Measurements from ENCODE around the gene CTNNA3.

The CTNNA3 gene

GRCh38 chr10:67114945-67115344 is 581.0 kb downstream of the CTNNA3 start:
- no peak for DNase-seq (ENCODE audit: low spot score)

GRCh38 chr10:67112765-67113164 is 583.2 kb downstream of the CTNNA3 start:
- no peak for DNase-seq (ENCODE audit: low spot score)

- DNase-seq (ENCODE audit: low spot score) = no peak
Observed at GRCh38 chr10:67110286-67110685, 585.7 kb downstream of the CTNNA3 start.

GRCh38 chr10:67107670-67108069 is 588.3 kb downstream of the CTNNA3 start:
- no peak for DNase-seq (ENCODE audit: low spot score)

GRCh38 chr10:67100951-67101350 is 595.0 kb downstream of the CTNNA3 start:
- DNase-seq (ENCODE audit: low spot score) = no peak

- DNase-seq (ENCODE audit: low spot score) = no peak
Observed at GRCh38 chr10:67098461-67098860, 597.5 kb downstream of the CTNNA3 start.

GRCh38 chr10:67095531-67095930 is 600.5 kb downstream of the CTNNA3 start:
- DNase-seq (ENCODE audit: low spot score) = no peak

GRCh38 chr10:67088036-67088435 is 608.0 kb downstream of the CTNNA3 start:
- no peak for DNase-seq (ENCODE audit: low spot score)

- no peak for DNase-seq (ENCODE audit: low spot score)
Observed at GRCh38 chr10:67087135-67087425, 608.9 kb downstream of the CTNNA3 start.

- no peak for DNase-seq (ENCODE audit: low spot score)
Observed at GRCh38 chr10:67086327-67087134, 609.5 kb downstream of the CTNNA3 start.

GRCh38 chr10:67079126-67079525 is 616.9 kb downstream of the CTNNA3 start:
- DNase-seq (ENCODE audit: low spot score) = no peak

GRCh38 chr10:67077376-67077775 is 618.6 kb downstream of the CTNNA3 start:
- DNase-seq (ENCODE audit: low spot score) = no peak

- no peak for DNase-seq (ENCODE audit: low spot score)
Observed at GRCh38 chr10:67076144-67076543, 619.9 kb downstream of the CTNNA3 start.

GRCh38 chr10:67075491-67075971 is 620.5 kb downstream of the CTNNA3 start:
- no peak for DNase-seq (ENCODE audit: low spot score)

- no peak for DNase-seq (ENCODE audit: low spot score)
Observed at GRCh38 chr10:67072654-67073053, 623.3 kb downstream of the CTNNA3 start.

GRCh38 chr10:67050415-67050814 is 645.6 kb downstream of the CTNNA3 start:
- DNase-seq (ENCODE audit: low spot score) = no peak

- no peak for DNase-seq (ENCODE audit: low spot score)
Observed at GRCh38 chr10:67049988-67050387, 646.0 kb downstream of the CTNNA3 start.

- no peak for DNase-seq (ENCODE audit: low spot score)
Observed at GRCh38 chr10:67046507-67046906, 649.5 kb downstream of the CTNNA3 start.

- DNase-seq (ENCODE audit: low spot score) = no peak
Observed at GRCh38 chr10:67045404-67045803, 650.6 kb downstream of the CTNNA3 start.

GRCh38 chr10:67043041-67043440 is 653.0 kb downstream of the CTNNA3 start:
- no peak for DNase-seq (ENCODE audit: low spot score)

GRCh38 chr10:67036808-67037207 is 659.2 kb downstream of the CTNNA3 start:
- no peak for DNase-seq (ENCODE audit: low spot score)

GRCh38 chr10:67033878-67034277 is 662.1 kb downstream of the CTNNA3 start:
- DNase-seq (ENCODE audit: low spot score) = no peak

GRCh38 chr10:67022099-67022498 is 673.9 kb downstream of the CTNNA3 start:
- no peak for DNase-seq (ENCODE audit: low spot score)

GRCh38 chr10:67017218-67017617 is 678.8 kb downstream of the CTNNA3 start:
- DNase-seq (ENCODE audit: low spot score) = no peak

Measured in ecto neural progenitor cell (in vitro differentiated cells).